Caco-2 (cell line): ENCODE measurements around the gene LRRC47. TPM values are rescaled to one million over a fixed set of nuclear protein-coding genes. Genes with fewer than 3 reads are reported as not detected.

Source experiments
- BruUV-seq: library from RNA; stranded (reverse); fragments of 400-500 nt; replicated peaks from 2 replicates; lab custom pipeline; 2021; lab: Mats Ljungman, UMichigan
- CTCF ChIA-PET: fragments of 300-600 bp; sonication (Branson Sonifier 250); formaldehyde crosslinking; loops from one replicate; lab custom pipeline; 2022; ENCODE audit warnings: antibody characterized with exemption; lab: Charles Lee
- POLR2A ChIA-PET: fragments of 300-600 bp; sonication (Branson Sonifier 250); formaldehyde crosslinking; loops from one replicate; lab custom pipeline; 2022; ENCODE audit warnings: antibody characterized with exemption; lab: Charles Lee
- DNase-seq, 2 experiments: peaks; one replicate each; pipeline versions ENCODE4 v3.0.0 to v3.0.0-alpha.2; 2020 to 2022
- H3K27me3 ChIP-seq: replicated peaks from 2 replicates; pipeline ENCODE4 v1.6.0; 2011; ENCODE audit warnings: low read length; ENCODE audit not compliant: control insufficient read depth, insufficient read depth
- H3K36me3 ChIP-seq: 2 replicates; pipeline ENCODE4 v1.5.1; 2011; ENCODE audit warnings: low read length; ENCODE audit not compliant: control insufficient read depth, insufficient read depth
- H3K4me1 ChIP-seq: fragments of 250-450 bp; sonication (Bioruptor Pico); 2 replicates; pipeline ENCODE4 v1.5.1; 2020; ENCODE audit warnings: mild to moderate bottlenecking
- H3K4me3 ChIP-seq: 2 replicates; pipeline ENCODE4 v1.5.1; 2011; ENCODE audit warnings: low read depth, mild to moderate bottlenecking, control low read depth, low read length
- H3K9me3 ChIP-seq: fragments of 250-450 bp; sonication (Bioruptor Pico); 2 replicates; pipeline ENCODE4 v1.5.1; 2020; ENCODE audit warnings: mild to moderate bottlenecking, moderate library complexity
- H3K27ac Mint-ChIP-seq: one replicate; pipeline ENCODE4 v1.8.0; 2022; ENCODE audit warnings: mixed read lengths; ENCODE audit not compliant: unreplicated experiment
- H3K27me3 Mint-ChIP-seq: one replicate; pipeline ENCODE4 v1.8.0; 2022; ENCODE audit warnings: mixed read lengths; ENCODE audit not compliant: insufficient read depth, unreplicated experiment
- H3K36me3 Mint-ChIP-seq: one replicate; pipeline ENCODE4 v1.8.0; 2022; ENCODE audit warnings: mild to moderate bottlenecking, mixed read lengths; ENCODE audit not compliant: insufficient read depth, unreplicated experiment
- H3K4me1 Mint-ChIP-seq: one replicate; pipeline ENCODE4 v1.8.0; 2022; ENCODE audit warnings: low read depth, mixed read lengths; ENCODE audit not compliant: unreplicated experiment
- H3K4me3 Mint-ChIP-seq: one replicate; pipeline ENCODE4 v1.8.0; 2022; ENCODE audit warnings: mild to moderate bottlenecking, moderate library complexity, mixed read lengths; ENCODE audit not compliant: unreplicated experiment
- H3K9me3 Mint-ChIP-seq: one replicate; pipeline ENCODE4 v1.8.0; 2022; ENCODE audit warnings: mixed read lengths; ENCODE audit not compliant: unreplicated experiment
- intact Hi-C: fragments of 100-400 bp; cut with micrococcal nuclease; formaldehyde crosslinking; loops from one replicate; pipeline ENCODE4 v1.10.0; 2022; ENCODE audit not compliant: unreplicated experiment
- total RNA-seq: library from RNA; stranded (reverse); gene quantifications from 2 replicates; pipeline ENCODE4 v1.2.3, GENCODE V29; 2022
- TF ChIP-seq, protein P1 (sequence below), 2 experiments: fragments of 200-600 bp in 1 of 2; IDR thresholded peaks; 1 replicate in 1 of 2; 2 replicates in 1 of 2; pipeline versions ENCODE4 v1.5.1 to v1.8.0; 2011 to 2022; ENCODE audit warnings: antibody characterized with exemption in 1 of 2, control low read depth in 1 of 2, inconsistent platforms in 1 of 2, low read depth in 1 of 2, low read length in 1 of 2, mild to moderate bottlenecking in 1 of 2, moderate library complexity in 1 of 2; ENCODE audit not compliant: insufficient read depth in 1 of 2, severe bottlenecking in 1 of 2, unreplicated experiment in 1 of 2

LRRC47 gene
- total RNA-seq, 1 experiment from 2014 or later = 48.5 TPM

DNA sequence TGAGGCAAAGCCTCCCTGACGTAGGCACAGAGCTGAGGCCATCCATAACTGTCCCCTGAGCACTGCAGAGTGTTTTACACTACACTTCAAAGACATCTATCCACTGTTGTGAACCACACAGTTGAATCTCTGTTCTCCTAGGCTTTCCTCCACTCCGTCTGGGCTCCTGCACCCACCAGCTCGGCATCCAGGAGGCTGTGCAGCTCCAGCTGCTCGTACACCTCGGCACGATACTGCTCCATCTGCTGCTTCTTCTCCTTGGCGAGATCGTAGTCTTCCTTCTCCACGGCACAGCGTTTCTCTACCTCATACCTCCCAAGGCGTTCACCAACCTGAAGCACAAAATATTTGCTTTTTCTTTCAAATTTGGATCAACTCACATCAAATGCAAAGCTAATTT is 42.5 kb upstream of the LRRC47 start:
- H3K36me3 ChIP-seq = peaks cover 1% of the 10 kb centered on the region
- no TSS peak for BruUV-seq
- no peaks in the 10 kb centered on the region for H3K4me1 Mint-ChIP-seq
- TF ChIP-seq, protein P1, sequence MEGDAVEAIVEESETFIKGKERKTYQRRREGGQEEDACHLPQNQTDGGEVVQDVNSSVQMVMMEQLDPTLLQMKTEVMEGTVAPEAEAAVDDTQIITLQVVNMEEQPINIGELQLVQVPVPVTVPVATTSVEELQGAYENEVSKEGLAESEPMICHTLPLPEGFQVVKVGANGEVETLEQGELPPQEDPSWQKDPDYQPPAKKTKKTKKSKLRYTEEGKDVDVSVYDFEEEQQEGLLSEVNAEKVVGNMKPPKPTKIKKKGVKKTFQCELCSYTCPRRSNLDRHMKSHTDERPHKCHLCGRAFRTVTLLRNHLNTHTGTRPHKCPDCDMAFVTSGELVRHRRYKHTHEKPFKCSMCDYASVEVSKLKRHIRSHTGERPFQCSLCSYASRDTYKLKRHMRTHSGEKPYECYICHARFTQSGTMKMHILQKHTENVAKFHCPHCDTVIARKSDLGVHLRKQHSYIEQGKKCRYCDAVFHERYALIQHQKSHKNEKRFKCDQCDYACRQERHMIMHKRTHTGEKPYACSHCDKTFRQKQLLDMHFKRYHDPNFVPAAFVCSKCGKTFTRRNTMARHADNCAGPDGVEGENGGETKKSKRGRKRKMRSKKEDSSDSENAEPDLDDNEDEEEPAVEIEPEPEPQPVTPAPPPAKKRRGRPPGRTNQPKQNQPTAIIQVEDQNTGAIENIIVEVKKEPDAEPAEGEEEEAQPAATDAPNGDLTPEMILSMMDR (IDR thresholded peaks at IDR 0.05; ENCODE audit: insufficient read depth in 1 of 2, low read depth in 1 of 2, low read length in 1 of 2, severe bottlenecking in 1 of 2, unreplicated experiment in 1 of 2) = no peak
- no peak for DNase-seq
- ChIA-PET POLR2A (no interaction called here), CTCF (no interaction called here)
- H3K9me3 Mint-ChIP-seq = no peaks in the 10 kb centered on the region
- H3K4me1 ChIP-seq = no peaks in the 10 kb centered on the region
- no peak overlapping the region for H3K27ac Mint-ChIP-seq
- H3K36me3 Mint-ChIP-seq = peaks cover 47% of the 10 kb centered on the region
- no peak overlapping the region for H3K4me3 Mint-ChIP-seq
- intact Hi-C loops = no loop called here
- no peaks in the 10 kb centered on the region for H3K27me3 Mint-ChIP-seq
- no peak overlapping the region for H3K4me3 ChIP-seq
- H3K27me3 ChIP-seq = no peaks in the 10 kb centered on the region
- peaks cover 4% of the 10 kb centered on the region; the same call in 1 of the 2 replicates for H3K9me3 ChIP-seq

DNA sequence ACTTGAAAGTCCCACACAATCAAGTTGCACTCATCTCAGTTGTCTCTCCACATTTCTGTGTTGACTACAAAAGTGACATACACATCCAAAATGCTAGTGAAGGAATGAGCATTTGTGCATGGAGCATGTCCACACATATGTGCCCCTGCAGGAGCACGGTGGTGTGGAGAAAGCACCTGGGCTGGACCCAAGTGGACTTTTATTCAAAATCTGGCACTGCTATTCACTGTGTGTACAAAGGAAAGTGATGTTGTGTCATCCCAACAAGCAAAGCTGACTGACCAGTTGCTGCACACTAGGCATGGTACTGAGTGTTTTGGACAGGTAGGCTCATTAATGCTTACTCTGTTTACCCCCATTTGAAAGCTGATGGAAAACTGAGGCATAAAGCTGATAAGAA is 41.4 kb upstream of the LRRC47 start:
- Mint-ChIP-seq H3K9me3 (no peaks in the 10 kb centered on the region), H3K36me3 (peaks cover 37% of the 10 kb centered on the region), H3K27me3 (no peaks in the 10 kb centered on the region), H3K4me3 (no peak overlapping the region), H3K27ac (no peak overlapping the region), H3K4me1 (no peaks in the 10 kb centered on the region)
- TF ChIP-seq, protein P1 (IDR thresholded peaks at IDR 0.05; ENCODE audit: insufficient read depth in 1 of 2, low read depth in 1 of 2, low read length in 1 of 2, severe bottlenecking in 1 of 2, unreplicated experiment in 1 of 2) = no peak
- no peak overlapping the region for H3K4me3 ChIP-seq
- H3K36me3 ChIP-seq = peaks cover 1% of the 10 kb centered on the region
- intact Hi-C loops = no loop called here
- ChIA-PET CTCF (no interaction called here), POLR2A (no interaction called here)
- no TSS peak for BruUV-seq
- no peak for DNase-seq
- no peaks in the 10 kb centered on the region for H3K27me3 ChIP-seq
- H3K9me3 ChIP-seq = peaks cover 4% of the 10 kb centered on the region; the same call in 1 of the 2 replicates
- H3K4me1 ChIP-seq = no peaks in the 10 kb centered on the region

DNA sequence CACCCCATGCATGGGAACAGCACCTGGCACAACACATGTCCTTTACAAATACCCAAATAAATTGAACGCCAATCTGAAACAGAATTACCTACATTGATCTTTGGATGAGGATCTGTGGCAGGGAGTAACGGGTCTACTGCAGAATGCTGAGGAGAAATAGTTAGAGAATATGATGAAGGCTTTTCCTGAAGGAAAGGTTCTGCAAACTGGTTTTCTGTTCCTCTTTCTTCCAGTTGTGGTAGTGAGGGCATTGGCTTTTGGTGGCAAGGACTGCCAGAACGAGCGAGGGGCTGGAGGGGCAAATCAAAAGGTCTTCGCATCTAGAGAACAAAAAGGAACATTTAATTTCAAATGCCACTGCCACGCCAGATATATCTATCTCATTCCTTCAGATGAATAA is 40.9 kb upstream of the LRRC47 start:
- no peaks in the 10 kb centered on the region for H3K9me3 Mint-ChIP-seq
- no peak overlapping the region for H3K4me3 Mint-ChIP-seq
- Histone ChIP-seq H3K9me3 (peaks cover 4% of the 10 kb centered on the region; the same call in 1 of the 2 replicates), H3K36me3 (peaks cover 1% of the 10 kb centered on the region), H3K4me3 (no peak overlapping the region), H3K27me3 (no peaks in the 10 kb centered on the region), H3K4me1 (no peaks in the 10 kb centered on the region)
- H3K36me3 Mint-ChIP-seq = peaks cover 37% of the 10 kb centered on the region
- no peak overlapping the region for H3K27ac Mint-ChIP-seq
- no TSS peak for BruUV-seq
- POLR2A ChIA-PET = no interaction called here
- CTCF ChIA-PET = no interaction called here
- H3K4me1 Mint-ChIP-seq = no peaks in the 10 kb centered on the region
- DNase-seq = no peak
- no peaks in the 10 kb centered on the region for H3K27me3 Mint-ChIP-seq
- intact Hi-C loops = no loop called here
- TF ChIP-seq, protein P1 (IDR thresholded peaks at IDR 0.05; ENCODE audit: insufficient read depth in 1 of 2, low read depth in 1 of 2, low read length in 1 of 2, severe bottlenecking in 1 of 2, unreplicated experiment in 1 of 2) = no peak
